Spleen (tissue), 11 donors: Measurements from ENCODE around the gene EPS8. TPM values are rescaled to one million over a fixed set of nuclear protein-coding genes. Genes with fewer than 3 reads are reported as not detected.

Source experiments
- DNase-seq: peaks from one replicate; pipeline ENCODE4 v3.0.0-alpha.2; 2020
- H3K27ac ChIP-seq, 8 donors: fragments of 200-600 bp; sonication (generic) in 7 of 8; 1 replicate in 4 of 8; 2 replicates in 4 of 8; pipeline versions ENCODE4 v1.5.0 to v1.8.0; 2016 to 2021; ENCODE audit warnings: inconsistent platforms in 4 of 8, mild to moderate bottlenecking in 4 of 8, moderate library complexity in 1 of 8
- H3K27me3 ChIP-seq, 7 donors: fragments of 200-600 bp; sonication (generic) in 6 of 7; replicated peaks in 1 of 7; 1 replicate in 4 of 7; 2 replicates in 3 of 7; pipeline versions ENCODE4 v1.5.0 to v1.8.0; 2016 to 2021; ENCODE audit warnings: inconsistent platforms in 3 of 7, mild to moderate bottlenecking in 1 of 7
- H3K36me3 ChIP-seq, 6 donors: fragments of 200-600 bp; sonication (generic) in 5 of 6; 1 replicate in 4 of 6; 2 replicates in 2 of 6; pipeline versions ENCODE4 v1.5.0 to v1.8.0; 2016 to 2021; ENCODE audit warnings: inconsistent platforms in 2 of 6
- H3K4me1 ChIP-seq, 6 donors: fragments of 200-600 bp; sonication (generic) in 5 of 6; 1 replicate in 3 of 6; 2 replicates in 3 of 6; pipeline versions ENCODE4 v1.5.0 to v1.8.0; 2016 to 2021; ENCODE audit warnings: inconsistent platforms in 3 of 6
- H3K4me3 ChIP-seq, 8 donors: fragments of 200-600 bp; sonication (generic) in 7 of 8; 1 replicate in 4 of 8; 2 replicates in 4 of 8; pipeline versions ENCODE4 v1.5.0 to v1.8.0; 2016 to 2021; ENCODE audit warnings: inconsistent platforms in 4 of 8, mild to moderate bottlenecking in 4 of 8, moderate library complexity in 2 of 8
- H3K9me3 ChIP-seq, 8 donors: fragments of 200-600 bp; sonication (generic) in 7 of 8; 1 replicate in 4 of 8; 2 replicates in 4 of 8; pipeline versions ENCODE4 v1.5.0 to v1.8.0; 2016 to 2021; ENCODE audit warnings: inconsistent platforms in 4 of 8
- CTCF ChIP-seq, 11 experiments: fragments of 200-600 bp in 7 of 11; fragments of 450-650 bp in 4 of 11; sonication (generic) in 4 of 11; IDR thresholded peaks in 8 of 11; conservative IDR thresholded peaks in 3 of 11; 1 replicate in 7 of 11; 2 replicates in 4 of 11; pipeline versions ENCODE4 v1.4.0 to v1.8.0; 2016 to 2021; ENCODE audit warnings: antibody characterized with exemption in 11 of 11, inconsistent platforms in 4 of 11, mild to moderate bottlenecking in 1 of 11
- POLR2A ChIP-seq, 3 donors: fragments of 450-650 bp; IDR thresholded peaks; one replicate each; pipeline ENCODE4 v1.5.1; 2017; ENCODE audit warnings: antibody characterized with exemption in 3 of 3, mild to moderate bottlenecking in 1 of 3
- POLR2AphosphoS5 ChIP-seq, 3 donors: sonication (generic); formaldehyde crosslinking; IDR thresholded peaks; one replicate each; pipeline ENCODE4 v1.5.1; 2017; ENCODE audit warnings: antibody characterized with exemption in 3 of 3
- WGBS, 5 donors: extraction: QIAGEN DNeasy Blood & Tissue Kit in 3 of 5; methylation state at CpG; one replicate each; pipeline versions ENCODE4 v1.1.5 to v1.1.7; 2013 to 2018; 5-methylcytosine and 5-hydroxymethylcytosine counted together
- intact Hi-C: fragments of 100-400 bp; cut with DNase I; formaldehyde crosslinking; loops from one replicate; pipeline ENCODE4 v1.15.0; 2023; ENCODE audit warnings: low total_unique reads
- polyA plus RNA-seq, 3 donors: library from polyadenylated mRNA; stranded (reverse); fragments of 200-250 nt; gene quantifications; one replicate each; pipeline ENCODE4 v1.2.1, GENCODE V29; 2013
- total RNA-seq, 7 donors: library from RNA; depleted of rRNA in 3 of 7; stranded (reverse); fragments of >200 nt in 3 of 7; fragmentation: NEBNext Ultra II Directional in 4 of 7; extraction: Animal tissue kit (Norgen Biotek cat#: 25700) in 4 of 7; gene quantifications; one replicate each; pipeline versions ENCODE4 v1.1.0 to v1.2.1, GENCODE V29; 2016 to 2021
- donor health status: healthy with polysubstance abuse.
- donor health status: DM: no; HTN: no; CAD: no; lungs with moderate emphysema.
- donor health status: DM: no; HTN: no; CAD: no.
- donor health status: Bipolar disorder and iron deficiency.
- donor health status: healthy.
- donor health status: DM: no; HTN: no; CAD: no.
- donor health status: DM: yes; HTN: yes; CAD: no.

Gene EPS8
- total and polyA plus RNA-seq, 10 donors = 4.6 to 90.5 (median 30.9) TPM

DNA sequence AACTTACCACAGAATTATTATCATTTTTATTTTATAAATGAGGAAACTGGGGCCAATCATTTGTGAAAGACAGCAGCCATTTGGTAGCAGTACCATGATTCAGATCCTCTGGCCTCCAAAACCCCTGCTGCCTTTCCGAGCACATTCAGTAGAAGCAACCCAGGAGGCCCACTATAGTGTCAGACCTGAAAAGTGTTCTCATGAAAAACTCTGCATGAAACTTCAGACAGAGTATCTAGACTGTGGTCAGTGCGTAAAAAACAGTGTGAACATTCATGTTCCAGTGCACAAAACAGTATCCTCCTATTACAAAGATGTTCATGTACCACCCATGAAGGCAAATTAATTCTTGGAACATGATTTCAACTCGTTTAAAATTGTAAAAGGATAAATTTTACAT lies 112.0 kb downstream of the EPS8 start:
- no peak for DNase-seq
- Histone ChIP-seq H3K27ac (no peak overlapping the region), H3K4me3 (no peak overlapping the region), H3K36me3 (no peaks in the 10 kb centered on the region), H3K4me1 (no peaks in the 10 kb centered on the region), H3K9me3 (no peaks in the 10 kb centered on the region), H3K27me3 (no peaks in the 10 kb centered on the region)
- TF ChIP-seq CTCF (IDR thresholded peaks at IDR 0.05 in 8 of 11, conservative IDR thresholded peaks at IDR 0.05 in 3 of 11) = no peak
- no peak for TF ChIP-seq POLR2AphosphoS5 (IDR thresholded peaks at IDR 0.05)
- TF ChIP-seq POLR2A (IDR thresholded peaks at IDR 0.05) = no peak
- 78 to 83% (median 80%) methylated on average over 3 of the region's 3 CpGs for WGBS, 5 donors
- intact Hi-C loops = no loop called here

- TF ChIP-seq CTCF (IDR thresholded peaks at IDR 0.05 in 8 of 11, conservative IDR thresholded peaks at IDR 0.05 in 3 of 11) = no peak
- TF ChIP-seq POLR2A (IDR thresholded peaks at IDR 0.05) = no peak
- TF ChIP-seq POLR2AphosphoS5 (IDR thresholded peaks at IDR 0.05) = no peak
- intact Hi-C loops = no loop called here
- no peak for DNase-seq
These were observed 116.4 kb downstream of the EPS8 start for GRCh38 chr12:15672671-15673270.

DNA sequence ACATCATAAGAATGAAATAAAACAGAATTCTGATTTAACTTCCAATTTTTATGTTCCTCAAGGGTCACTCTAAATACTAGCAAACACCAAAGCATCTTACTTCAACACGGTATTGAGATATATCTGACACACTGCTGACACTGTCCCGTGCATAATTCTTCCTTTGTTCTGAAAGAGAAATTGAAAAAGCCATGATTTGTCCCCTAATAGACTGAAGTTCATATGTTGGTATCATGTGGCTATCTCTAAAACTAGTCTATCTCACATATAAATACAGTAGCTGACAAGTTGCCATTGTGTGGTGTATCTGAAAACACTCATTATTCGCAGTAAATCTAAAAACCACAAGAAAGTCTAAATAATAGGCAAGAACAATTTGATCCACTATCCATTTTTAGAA lies 118.4 kb downstream of the EPS8 start:
- intact Hi-C loops = no loop called here
- 84 to 97% (median 89%) methylated on average over 3 of the region's 3 CpGs for WGBS, 5 donors
- no peak for DNase-seq
- TF ChIP-seq CTCF (IDR thresholded peaks at IDR 0.05 in 8 of 11, conservative IDR thresholded peaks at IDR 0.05 in 3 of 11) (no peak), POLR2AphosphoS5 (IDR thresholded peaks at IDR 0.05) (no peak), POLR2A (IDR thresholded peaks at IDR 0.05) (no peak)
- Histone ChIP-seq H3K4me3 (no peak overlapping the region), H3K4me1 (no peaks in the 10 kb centered on the region), H3K9me3 (no peaks in the 10 kb centered on the region), H3K27me3 (no peaks in the 10 kb centered on the region), H3K36me3 (no peaks in the 10 kb centered on the region), H3K27ac (no peak overlapping the region)

More at GRCh38 chr12:15672671-15673270, 116.4 kb downstream of the EPS8 start:
- Histone ChIP-seq H3K36me3 (no peaks in the 10 kb centered on the region), H3K9me3 (no peaks in the 10 kb centered on the region), H3K27ac (no peak overlapping the region), H3K27me3 (no peaks in the 10 kb centered on the region), H3K4me3 (no peak overlapping the region), H3K4me1 (no peaks in the 10 kb centered on the region)
- 87 to 97% (median 92%) methylated on average over 5 of the region's 5 CpGs for WGBS, 5 donors

GRCh38 chr12:15669256-15669948 lies 119.8 kb downstream of the EPS8 start:
- H3K27ac ChIP-seq = no peak overlapping the region
- no peaks in the 10 kb centered on the region for H3K4me1 ChIP-seq
- TF ChIP-seq POLR2A (IDR thresholded peaks at IDR 0.05) (no peak), POLR2AphosphoS5 (IDR thresholded peaks at IDR 0.05) (no peak), CTCF (IDR thresholded peaks at IDR 0.05 in 8 of 11, conservative IDR thresholded peaks at IDR 0.05 in 3 of 11) (no peak)
- no peaks in the 10 kb centered on the region for H3K9me3 ChIP-seq
- no peak overlapping the region for H3K4me3 ChIP-seq
- DNase-seq = no peak
- H3K36me3 ChIP-seq = peaks cover 0 to 6% (median 0%) of the 10 kb centered on the region in 6 donors
- WGBS, 5 donors = 84 to 96% (median 91%) methylated on average over 3 of the region's 3 CpGs
- no peaks in the 10 kb centered on the region for H3K27me3 ChIP-seq
- intact Hi-C loops = no loop called here
